Left ventricle myocardium inferior (tissue), 1 donor: Measurements from ENCODE around the gene SMAD7. TPM values are rescaled to one million over a fixed set of nuclear protein-coding genes. Genes with fewer than 3 reads are reported as not detected.

ENCODE experiments used
- DNase-seq: peaks from one replicate; pipeline ENCODE4 v3.0.0-alpha.2; 2020
- H3K27ac ChIP-seq: fragments of 200-600 bp; replicated peaks from 2 replicates; pipeline ENCODE4 v1.8.0; 2021
- H3K27me3 ChIP-seq: fragments of 200-600 bp; 2 replicates; pipeline ENCODE4 v1.8.0; 2021; ENCODE audit warnings: low read depth
- H3K36me3 ChIP-seq: fragments of 200-600 bp; 2 replicates; pipeline ENCODE4 v1.8.0; 2021
- H3K4me1 ChIP-seq: fragments of 200-600 bp; 2 replicates; pipeline ENCODE4 v1.8.0; 2021
- H3K4me3 ChIP-seq: fragments of 200-600 bp; 2 replicates; pipeline ENCODE4 v1.8.0; 2021; ENCODE audit warnings: mild to moderate bottlenecking, moderate library complexity
- H3K9me3 ChIP-seq: fragments of 200-600 bp; replicated peaks from 2 replicates; pipeline ENCODE4 v1.8.0; 2021
- CTCF ChIP-seq: fragments of 200-600 bp; IDR thresholded peaks from 2 replicates; pipeline ENCODE4 v1.8.0; 2021; ENCODE audit warnings: antibody characterized with exemption, mild to moderate bottlenecking, borderline replicate concordance
- intact Hi-C: fragments of 100-400 bp; cut with micrococcal nuclease; formaldehyde crosslinking; loops from one replicate; pipeline ENCODE4 v1.11.0; 2022
- total RNA-seq: library from RNA; stranded (reverse); fragmentation: NEBNext Ultra II Directional; extraction: Animal tissue kit (Norgen Biotek cat#: 25700); gene quantifications from one replicate; pipeline ENCODE4 v1.2.1, GENCODE V29; 2021
- donor health status: DM: no; HTN: yes; CAD: no; lungs with severe emphysema.

SMAD7 gene
- total RNA-seq, 1 donor from 2014 or later = 19.3 TPM

- Histone ChIP-seq H3K27me3 (no peaks in the 10 kb centered on the region), H3K4me1 (peaks cover 98% of the 10 kb centered on the region), H3K36me3 (no peaks in the 10 kb centered on the region), H3K4me3 (peak overlapping the region; percentile 52), H3K27ac (peak overlapping the region; percentile 89), H3K9me3 (no peaks in the 10 kb centered on the region)
- intact Hi-C loops = no loop called here
- DNase-seq = peak; percentile 84
- TF ChIP-seq CTCF = no peak
Measured at GRCh38 chr18:48934723-48935432, 15.9 kb downstream of the SMAD7 start.

GRCh38 chr18:48934415-48934722 is 16.4 kb downstream of the SMAD7 start:
- no peak for TF ChIP-seq CTCF
- peak overlapping the region; percentile 52 for H3K4me3 ChIP-seq
- no peaks in the 10 kb centered on the region for H3K36me3 ChIP-seq
- DNase-seq = no peak
- H3K4me1 ChIP-seq = peaks cover 98% of the 10 kb centered on the region
- H3K27me3 ChIP-seq = no peaks in the 10 kb centered on the region
- intact Hi-C loops = no loop called here
- H3K27ac ChIP-seq = peak overlapping the region; percentile 89
- H3K9me3 ChIP-seq = no peaks in the 10 kb centered on the region

- Histone ChIP-seq H3K4me1 (peaks cover 98% of the 10 kb centered on the region), H3K27me3 (no peaks in the 10 kb centered on the region), H3K27ac (peak overlapping the region; percentile 89), H3K9me3 (no peaks in the 10 kb centered on the region), H3K36me3 (no peaks in the 10 kb centered on the region), H3K4me3 (peak overlapping the region; percentile 52)
- no peak for DNase-seq
- intact Hi-C loops = no loop called here
- no peak for TF ChIP-seq CTCF
Measured at GRCh38 chr18:48933578-48934414, 17.0 kb downstream of the SMAD7 start.

GRCh38 chr18:48932822-48933510 is 17.8 kb downstream of the SMAD7 start:
- peaks cover 98% of the 10 kb centered on the region for H3K4me1 ChIP-seq
- DNase-seq = no peak
- intact Hi-C loops = no loop called here
- H3K4me3 ChIP-seq = peak overlapping the region; percentile 52
- H3K9me3 ChIP-seq = no peaks in the 10 kb centered on the region
- no peak for TF ChIP-seq CTCF
- peak overlapping the region; percentile 89 for H3K27ac ChIP-seq
- H3K36me3 ChIP-seq = no peaks in the 10 kb centered on the region
- H3K27me3 ChIP-seq = no peaks in the 10 kb centered on the region

GRCh38 chr18:48932462-48932818 is 18.3 kb downstream of the SMAD7 start:
- no peak for DNase-seq
- peak overlapping the region; percentile 52 for H3K4me3 ChIP-seq
- no peak for TF ChIP-seq CTCF
- peaks cover 98% of the 10 kb centered on the region for H3K4me1 ChIP-seq
- H3K27ac ChIP-seq = peak overlapping the region; percentile 89
- intact Hi-C loops = no loop called here
- no peaks in the 10 kb centered on the region for H3K27me3 ChIP-seq
- no peaks in the 10 kb centered on the region for H3K36me3 ChIP-seq
- H3K9me3 ChIP-seq = no peaks in the 10 kb centered on the region
